Neural progenitor cell (in vitro differentiated cells): Measurements from ENCODE around the gene SCNN1B. TPM values are rescaled to one million over a fixed set of nuclear protein-coding genes. Genes with fewer than 3 reads are reported as not detected.

Experiments used
- DNase-seq: peaks from one replicate; pipeline ENCODE4 v3.0.0-alpha.2; 2016; ENCODE audit warnings: low spot score
- H2AFZ ChIP-seq: fragments of 200-600 bp; sonication (generic); replicated peaks from 2 replicates; pipeline ENCODE4 v1.6.1; 2016; ENCODE audit warnings: antibody characterized with exemption
- H3F3A ChIP-seq: fragments of 200-600 bp; sonication (generic); 2 replicates; pipeline ENCODE4 v1.6.1; 2016; ENCODE audit warnings: antibody characterized with exemption, low read depth
- H3K27ac ChIP-seq: fragments of 200-600 bp; sonication (generic); 2 replicates; pipeline ENCODE4 v1.5.1; 2016; ENCODE audit warnings: mild to moderate bottlenecking
- H3K27me3 ChIP-seq: fragments of 200-600 bp; sonication (generic); 2 replicates; pipeline ENCODE4 v1.6.1; 2016; ENCODE audit warnings: mild to moderate bottlenecking, moderate library complexity
- H3K36me3 ChIP-seq: fragments of 200-600 bp; sonication (generic); 2 replicates; pipeline ENCODE4 v1.5.1; 2016
- H3K4me1 ChIP-seq: fragments of 200-600 bp; sonication (generic); 2 replicates; pipeline ENCODE4 v1.6.1; 2016; ENCODE audit warnings: mixed run types
- H3K4me2 ChIP-seq: fragments of 200-600 bp; sonication (generic); 2 replicates; pipeline ENCODE4 v1.6.1; 2016
- H3K4me3 ChIP-seq: fragments of 200-600 bp; sonication (generic); 2 replicates; pipeline ENCODE4 v1.5.1; 2016
- H3K79me2 ChIP-seq: fragments of 200-600 bp; sonication (generic); 2 replicates; pipeline ENCODE4 v1.6.1; 2016; ENCODE audit warnings: low read depth
- H3K9ac ChIP-seq: fragments of 200-600 bp; sonication (generic); 2 replicates; pipeline ENCODE4 v1.6.1; 2016
- H3K9me3 ChIP-seq: fragments of 200-600 bp; sonication (generic); 2 replicates; pipeline ENCODE4 v1.5.1; 2016; ENCODE audit warnings: low read depth
- H4K20me1 ChIP-seq: fragments of 200-600 bp; sonication (generic); 2 replicates; pipeline ENCODE4 v1.6.1; 2016; ENCODE audit warnings: low read depth
- H3K27ac Mint-ChIP-seq: 3 replicates; pipeline ENCODE4 v1.8.0; 2021; ENCODE audit warnings: mixed read lengths
- H3K27me3 Mint-ChIP-seq: 2 replicates; pipeline ENCODE4 v1.8.0; 2022; ENCODE audit warnings: low read depth, mild to moderate bottlenecking, inconsistent platforms, moderate library complexity, mixed read lengths; ENCODE audit not compliant: insufficient read depth
- H3K36me3 Mint-ChIP-seq: 3 replicates; pipeline ENCODE4 v1.8.0; 2021; ENCODE audit warnings: mixed read lengths
- H3K4me1 Mint-ChIP-seq: 3 replicates; pipeline ENCODE4 v1.8.0; 2021; ENCODE audit warnings: mixed read lengths
- H3K4me3 Mint-ChIP-seq: 3 replicates; pipeline ENCODE4 v1.8.0; 2021; ENCODE audit warnings: mild to moderate bottlenecking, moderate library complexity, mixed read lengths
- H3K9me3 Mint-ChIP-seq: 3 replicates; pipeline ENCODE4 v1.8.0; 2020; ENCODE audit warnings: mixed read lengths
- EZH2 ChIP-seq: fragments of 200-600 bp; sonication (generic); IDR thresholded peaks from 2 replicates; pipeline ENCODE4 v1.6.1; 2017; ENCODE audit warnings: antibody characterized with exemption, mild to moderate bottlenecking, moderate library complexity
- EZH2phosphoT487 ChIP-seq: fragments of 200-600 bp; sonication (generic); IDR thresholded peaks from 2 replicates; pipeline ENCODE4 v1.6.1; 2017; ENCODE audit warnings: antibody characterized with exemption
- total RNA-seq: library from RNA; depleted of rRNA; stranded (reverse); fragments of >200 nt; gene quantifications from 2 replicates; pipeline ENCODE4 v1.2.3, GENCODE V29; 2015; ENCODE audit warnings: low replicate concordance
- TF ChIP-seq, protein P1 (sequence below): fragments of 200-600 bp; sonication (generic); IDR thresholded peaks from 2 replicates; pipeline ENCODE4 v1.5.1; 2017; ENCODE audit warnings: antibody characterized with exemption, mild to moderate bottlenecking

The SCNN1B gene
- total RNA-seq, 1 donor from 2014 or later, result not detected

DNA sequence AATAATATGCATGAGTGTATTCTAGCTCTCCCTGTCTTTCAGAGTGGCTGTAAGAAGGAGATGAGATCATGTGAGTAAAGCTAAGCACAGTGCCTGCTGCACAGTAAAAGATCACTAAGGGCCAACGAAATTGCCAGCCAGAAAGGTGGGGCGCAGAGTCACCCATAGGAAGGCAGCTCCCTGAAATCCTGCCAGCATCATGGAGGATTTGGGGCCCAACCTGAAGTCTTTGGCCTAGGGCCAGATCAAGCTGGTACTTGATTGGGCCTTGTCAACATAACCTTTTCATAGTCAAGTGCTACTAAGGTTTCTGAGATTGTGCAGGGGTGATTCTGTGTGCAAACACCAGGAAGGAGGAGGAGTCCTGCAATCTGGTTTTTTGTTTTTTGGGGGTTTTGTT, 16.5 kb downstream of the SCNN1B start:
- TF ChIP-seq EZH2phosphoT487, result no peak
- TF ChIP-seq, protein P1, sequence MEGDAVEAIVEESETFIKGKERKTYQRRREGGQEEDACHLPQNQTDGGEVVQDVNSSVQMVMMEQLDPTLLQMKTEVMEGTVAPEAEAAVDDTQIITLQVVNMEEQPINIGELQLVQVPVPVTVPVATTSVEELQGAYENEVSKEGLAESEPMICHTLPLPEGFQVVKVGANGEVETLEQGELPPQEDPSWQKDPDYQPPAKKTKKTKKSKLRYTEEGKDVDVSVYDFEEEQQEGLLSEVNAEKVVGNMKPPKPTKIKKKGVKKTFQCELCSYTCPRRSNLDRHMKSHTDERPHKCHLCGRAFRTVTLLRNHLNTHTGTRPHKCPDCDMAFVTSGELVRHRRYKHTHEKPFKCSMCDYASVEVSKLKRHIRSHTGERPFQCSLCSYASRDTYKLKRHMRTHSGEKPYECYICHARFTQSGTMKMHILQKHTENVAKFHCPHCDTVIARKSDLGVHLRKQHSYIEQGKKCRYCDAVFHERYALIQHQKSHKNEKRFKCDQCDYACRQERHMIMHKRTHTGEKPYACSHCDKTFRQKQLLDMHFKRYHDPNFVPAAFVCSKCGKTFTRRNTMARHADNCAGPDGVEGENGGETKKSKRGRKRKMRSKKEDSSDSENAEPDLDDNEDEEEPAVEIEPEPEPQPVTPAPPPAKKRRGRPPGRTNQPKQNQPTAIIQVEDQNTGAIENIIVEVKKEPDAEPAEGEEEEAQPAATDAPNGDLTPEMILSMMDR, result no peak
- TF ChIP-seq EZH2, result no peak
- Histone ChIP-seq H2AFZ (no peak overlapping the region), H3K4me2 (no peak overlapping the region), H3K4me3 (no peak overlapping the region), H3K36me3 (no peaks in the 10 kb centered on the region), H3K9ac (no peak overlapping the region), H3K27ac (no peak overlapping the region), H3K27me3 (no peaks in the 10 kb centered on the region), H3K79me2 (no peaks in the 10 kb centered on the region), H3K9me3 (no peaks in the 10 kb centered on the region), H4K20me1 (no peaks in the 10 kb centered on the region), H3F3A (no peaks in the 10 kb centered on the region), H3K4me1 (no peaks in the 10 kb centered on the region)
- Mint-ChIP-seq H3K27me3 (peaks cover 2% of the 10 kb centered on the region), H3K4me3 (no peak overlapping the region), H3K9me3 (no peaks in the 10 kb centered on the region), H3K4me1 (no peaks in the 10 kb centered on the region), H3K36me3 (no peaks in the 10 kb centered on the region), H3K27ac (no peak overlapping the region)
- DNase-seq, result no peak

GRCh38 chr16:23319861-23320615, 17.9 kb downstream of the SCNN1B start:
- no peaks in the 10 kb centered on the region for H3K27me3 ChIP-seq
- no peak overlapping the region for H3K27ac ChIP-seq
- H4K20me1 ChIP-seq, result no peaks in the 10 kb centered on the region
- H3K4me1 ChIP-seq, result no peaks in the 10 kb centered on the region
- H3K79me2 ChIP-seq, result no peaks in the 10 kb centered on the region
- H3K4me3 ChIP-seq, result no peak overlapping the region
- no peak overlapping the region for H2AFZ ChIP-seq
- TF ChIP-seq, protein P1, result no peak
- TF ChIP-seq EZH2phosphoT487, result no peak
- TF ChIP-seq EZH2, result no peak
- Mint-ChIP-seq H3K4me3 (no peak overlapping the region), H3K9me3 (no peaks in the 10 kb centered on the region), H3K27ac (no peak overlapping the region), H3K27me3 (peaks cover 2% of the 10 kb centered on the region), H3K36me3 (no peaks in the 10 kb centered on the region), H3K4me1 (no peaks in the 10 kb centered on the region)
- H3K4me2 ChIP-seq, result no peak overlapping the region
- H3K9ac ChIP-seq, result no peak overlapping the region
- no peaks in the 10 kb centered on the region for H3K9me3 ChIP-seq
- no peak for DNase-seq
- H3K36me3 ChIP-seq, result no peaks in the 10 kb centered on the region
- H3F3A ChIP-seq, result no peaks in the 10 kb centered on the region

DNA sequence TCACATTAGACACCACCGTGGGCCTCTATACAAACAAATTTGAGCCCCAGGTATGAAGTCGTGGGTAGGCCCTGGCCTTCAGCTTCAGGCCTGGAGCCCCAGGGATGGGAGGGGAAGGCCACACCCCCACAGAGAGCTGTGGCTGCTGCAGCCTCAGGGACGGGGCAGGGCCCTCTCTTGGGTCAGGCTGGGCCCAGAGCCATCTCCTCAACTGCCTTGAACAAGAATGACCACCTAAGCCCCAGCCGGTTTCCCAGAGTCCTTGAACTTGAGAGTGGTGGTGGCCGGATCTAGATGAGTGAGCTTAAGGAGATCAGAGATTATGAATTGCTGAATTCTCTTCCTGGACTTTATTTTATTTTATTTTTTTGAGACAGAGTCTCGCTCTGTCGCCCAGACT, 18.6 kb downstream of the SCNN1B start:
- Histone ChIP-seq H3K36me3 (no peaks in the 10 kb centered on the region), H4K20me1 (no peaks in the 10 kb centered on the region), H3K9ac (no peak overlapping the region), H3K27ac (no peak overlapping the region), H3K4me3 (no peak overlapping the region), H3F3A (no peaks in the 10 kb centered on the region), H3K4me2 (no peak overlapping the region), H3K4me1 (no peaks in the 10 kb centered on the region), H2AFZ (no peak overlapping the region), H3K9me3 (no peaks in the 10 kb centered on the region), H3K79me2 (no peaks in the 10 kb centered on the region), H3K27me3 (no peaks in the 10 kb centered on the region)
- H3K27ac Mint-ChIP-seq, result no peak overlapping the region
- no peak for DNase-seq
- no peaks in the 10 kb centered on the region for H3K36me3 Mint-ChIP-seq
- H3K4me3 Mint-ChIP-seq, result no peak overlapping the region
- no peaks in the 10 kb centered on the region for H3K4me1 Mint-ChIP-seq
- H3K9me3 Mint-ChIP-seq, result no peaks in the 10 kb centered on the region
- TF ChIP-seq, protein P1, result no peak
- TF ChIP-seq EZH2, result no peak
- TF ChIP-seq EZH2phosphoT487, result no peak
- peaks cover 2% of the 10 kb centered on the region for H3K27me3 Mint-ChIP-seq
